WI38 (cell line): ENCODE results near the gene CLDN16.

Experiments used
- H3K4me3 ChIP-seq: 2 replicates; pipeline ENCODE4 v1.5.1; 2011; ENCODE audit warnings: low read depth, mild to moderate bottlenecking, control low read depth, low read length
- TF ChIP-seq, protein P1 (sequence below): IDR thresholded peaks from 2 replicates; pipeline ENCODE4 v1.5.1; 2012; ENCODE audit warnings: low read depth, mild to moderate bottlenecking, control low read depth, low read length

The CLDN16 gene

DNA sequence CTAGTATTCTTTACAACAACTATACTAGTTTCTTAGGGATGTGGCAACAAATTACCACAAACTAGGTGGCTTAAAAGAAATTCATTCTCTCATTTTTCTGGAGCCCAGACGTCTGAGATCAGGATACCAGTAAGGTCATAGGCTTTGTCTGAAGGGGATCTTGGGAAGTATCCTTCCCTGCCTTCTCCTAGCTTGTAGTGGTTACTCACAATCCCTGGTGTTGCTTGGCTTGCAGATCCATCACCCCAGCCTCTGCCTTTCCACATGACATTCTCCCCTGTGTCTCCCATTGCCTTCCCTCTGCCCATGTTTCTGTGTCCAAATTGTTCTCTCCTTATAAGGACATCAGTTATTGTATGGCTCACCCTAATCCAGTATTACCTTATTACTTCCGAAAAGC, 41.4 kb upstream of the CLDN16 start:
- TF ChIP-seq, protein P1, sequence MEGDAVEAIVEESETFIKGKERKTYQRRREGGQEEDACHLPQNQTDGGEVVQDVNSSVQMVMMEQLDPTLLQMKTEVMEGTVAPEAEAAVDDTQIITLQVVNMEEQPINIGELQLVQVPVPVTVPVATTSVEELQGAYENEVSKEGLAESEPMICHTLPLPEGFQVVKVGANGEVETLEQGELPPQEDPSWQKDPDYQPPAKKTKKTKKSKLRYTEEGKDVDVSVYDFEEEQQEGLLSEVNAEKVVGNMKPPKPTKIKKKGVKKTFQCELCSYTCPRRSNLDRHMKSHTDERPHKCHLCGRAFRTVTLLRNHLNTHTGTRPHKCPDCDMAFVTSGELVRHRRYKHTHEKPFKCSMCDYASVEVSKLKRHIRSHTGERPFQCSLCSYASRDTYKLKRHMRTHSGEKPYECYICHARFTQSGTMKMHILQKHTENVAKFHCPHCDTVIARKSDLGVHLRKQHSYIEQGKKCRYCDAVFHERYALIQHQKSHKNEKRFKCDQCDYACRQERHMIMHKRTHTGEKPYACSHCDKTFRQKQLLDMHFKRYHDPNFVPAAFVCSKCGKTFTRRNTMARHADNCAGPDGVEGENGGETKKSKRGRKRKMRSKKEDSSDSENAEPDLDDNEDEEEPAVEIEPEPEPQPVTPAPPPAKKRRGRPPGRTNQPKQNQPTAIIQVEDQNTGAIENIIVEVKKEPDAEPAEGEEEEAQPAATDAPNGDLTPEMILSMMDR = no peak
- no peak overlapping the region for H3K4me3 ChIP-seq

DNA sequence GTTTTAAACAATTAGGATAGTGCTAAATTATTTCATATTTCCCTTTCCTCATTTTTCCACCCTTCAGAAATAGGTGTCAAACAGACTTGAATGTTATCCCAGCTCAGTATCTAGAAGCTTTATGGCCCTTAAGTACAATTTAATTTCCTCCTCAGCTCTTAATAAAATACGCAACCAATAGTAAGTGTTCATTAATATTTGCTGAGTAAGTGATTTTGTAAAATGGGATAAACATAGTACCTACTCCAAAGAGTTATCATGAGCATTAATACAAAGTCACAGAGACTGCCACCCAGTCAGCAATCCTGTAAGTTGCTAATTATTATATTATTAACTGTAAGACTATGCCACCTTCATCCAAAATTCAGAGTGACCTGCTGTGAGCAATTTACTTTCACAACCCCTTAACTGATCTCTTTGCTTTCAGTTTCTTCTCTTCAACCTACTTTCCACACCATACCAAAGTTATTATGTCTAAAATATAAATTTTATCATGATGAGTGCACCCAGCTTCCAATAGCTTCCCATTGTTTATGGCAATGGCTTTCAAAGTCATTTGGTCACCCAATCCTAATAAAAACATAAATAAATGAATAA, 35.0 kb upstream of the CLDN16 start:
- TF ChIP-seq, protein P1 = no peak

DNA sequence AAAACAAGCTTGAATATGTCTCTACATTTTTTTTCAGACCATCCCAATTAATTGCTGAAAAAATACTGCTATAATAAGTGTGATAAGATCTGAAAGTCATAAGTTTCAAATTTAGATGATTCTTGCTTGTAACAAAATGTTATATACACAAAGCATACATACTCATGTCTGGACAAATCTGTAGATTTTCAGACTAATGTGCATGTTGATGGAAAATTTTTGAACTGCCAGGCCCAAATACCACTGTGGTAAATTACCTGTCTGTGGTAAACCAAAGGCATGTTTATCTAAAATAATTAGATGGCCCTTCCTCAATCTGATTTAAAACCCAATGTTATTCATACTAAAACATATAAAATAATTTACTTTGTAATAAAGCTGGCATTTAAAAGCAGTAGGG, 31.7 kb upstream of the CLDN16 start:
- no peak overlapping the region for H3K4me3 ChIP-seq
- TF ChIP-seq, protein P1 = no peak

More for the DNA sequence above, 35.0 kb upstream of the CLDN16 start:
- no peak overlapping the region for H3K4me3 ChIP-seq

DNA sequence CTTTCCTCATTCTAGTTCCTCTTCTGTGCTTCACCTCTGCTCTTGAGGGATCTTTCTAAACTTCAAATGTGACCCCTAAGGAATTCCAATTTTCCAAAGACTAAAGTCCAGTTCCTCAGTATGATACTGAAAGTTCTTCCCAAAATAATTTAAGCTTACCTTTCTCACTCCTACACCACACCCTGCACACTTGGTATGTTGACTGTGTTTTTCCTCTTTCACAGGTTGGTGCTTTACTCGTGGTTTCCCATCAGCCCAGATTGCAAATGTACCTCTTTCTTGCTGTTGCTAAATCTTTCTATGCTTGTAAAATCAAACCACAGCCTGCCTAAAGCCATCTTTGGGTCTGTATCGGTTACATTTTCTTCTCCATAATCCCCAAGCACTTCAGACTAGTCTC, 30.5 kb upstream of the CLDN16 start:
- TF ChIP-seq, protein P1 = no peak
- H3K4me3 ChIP-seq = no peak overlapping the region

DNA sequence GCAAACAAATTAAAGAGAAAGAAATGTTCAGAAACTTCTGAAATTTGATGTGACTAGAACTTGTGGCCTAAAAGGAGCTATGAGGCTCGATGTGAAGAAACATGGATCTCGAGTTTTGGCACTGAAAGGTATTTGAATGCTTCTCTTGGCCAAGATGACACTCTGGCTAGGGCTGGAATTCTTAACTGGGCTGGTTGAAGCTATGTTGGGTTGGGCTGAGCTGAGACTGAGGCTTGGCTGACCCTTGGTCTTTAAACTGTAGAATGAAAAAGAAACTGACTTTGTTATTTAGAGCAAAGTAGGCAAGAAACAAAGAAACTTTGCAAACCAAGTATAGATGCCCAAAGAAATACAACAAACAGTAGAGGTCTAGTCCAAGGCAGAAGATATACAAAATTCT, 28.1 kb upstream of the CLDN16 start:
- TF ChIP-seq, protein P1 = no peak
- no peak overlapping the region for H3K4me3 ChIP-seq

DNA sequence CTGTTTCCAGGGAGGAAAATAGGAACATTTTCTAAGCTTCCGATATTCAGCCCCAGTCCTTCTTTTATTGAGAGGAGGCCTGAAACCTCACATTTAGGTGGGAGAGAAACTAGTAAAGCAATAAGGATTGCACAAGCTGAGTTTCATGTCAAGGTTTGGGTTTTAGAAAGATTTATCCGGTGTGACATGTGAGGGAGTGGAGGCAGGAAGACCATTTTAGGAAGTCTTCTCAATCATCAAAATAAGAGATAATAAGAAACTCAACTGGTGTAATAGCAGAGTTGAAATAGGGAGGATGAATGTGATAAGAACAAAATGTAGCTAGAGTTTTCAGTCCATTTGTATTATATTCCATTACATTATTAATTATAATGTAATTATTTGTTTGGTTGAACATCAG, 27.7 kb upstream of the CLDN16 start:
- H3K4me3 ChIP-seq = no peak overlapping the region
- TF ChIP-seq, protein P1 = no peak

DNA sequence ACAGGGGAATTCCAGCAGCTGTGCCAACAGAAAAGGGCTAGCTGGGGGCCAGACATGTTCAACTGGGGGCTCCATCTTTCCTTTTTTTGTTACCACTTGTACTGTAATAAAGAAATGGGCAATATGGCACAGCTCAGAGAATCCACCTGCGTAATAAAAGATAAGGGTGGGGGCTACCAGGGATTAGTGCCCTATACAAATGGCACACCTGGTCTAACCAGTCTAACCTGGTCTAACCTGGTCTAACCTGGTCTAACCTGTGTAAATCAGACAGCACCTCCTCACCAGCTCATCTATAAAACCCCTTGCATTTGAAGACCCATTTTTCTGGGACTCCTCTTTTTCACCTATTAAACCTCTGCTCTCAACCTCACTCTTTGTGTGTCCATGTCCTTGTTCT, 26.2 kb upstream of the CLDN16 start:
- TF ChIP-seq, protein P1 = no peak
- H3K4me3 ChIP-seq = no peak overlapping the region
